Ishikawa (cell line): ENCODE results near the gene WFDC1.

ENCODE experiments used
- CREB1 ChIP-seq: IDR thresholded peaks from 2 replicates; pipeline ENCODE4 v1.6.1; 2012; ENCODE audit warnings: low read depth
- EP300 ChIP-seq: IDR thresholded peaks from 2 replicates; pipeline ENCODE4 v1.6.1; 2012; ENCODE audit warnings: borderline replicate concordance
- FOXM1 ChIP-seq: IDR thresholded peaks from 2 replicates; pipeline ENCODE4 v1.6.1; 2012; ENCODE audit warnings: low read depth, borderline replicate concordance
- NFIC ChIP-seq: IDR thresholded peaks from 2 replicates; pipeline ENCODE4 v1.6.1; 2012
- RAD21 ChIP-seq: IDR thresholded peaks from 2 replicates; pipeline ENCODE4 v1.6.1; 2012; ENCODE audit warnings: low read depth
- YY1 ChIP-seq: IDR thresholded peaks from 2 replicates; pipeline ENCODE4 v1.6.1; 2012; ENCODE audit warnings: low read depth
- TF ChIP-seq, protein P1 (sequence below): IDR thresholded peaks from 2 replicates; pipeline ENCODE4 v1.6.1; 2012; ENCODE audit warnings: low read depth, mild to moderate bottlenecking

DNA sequence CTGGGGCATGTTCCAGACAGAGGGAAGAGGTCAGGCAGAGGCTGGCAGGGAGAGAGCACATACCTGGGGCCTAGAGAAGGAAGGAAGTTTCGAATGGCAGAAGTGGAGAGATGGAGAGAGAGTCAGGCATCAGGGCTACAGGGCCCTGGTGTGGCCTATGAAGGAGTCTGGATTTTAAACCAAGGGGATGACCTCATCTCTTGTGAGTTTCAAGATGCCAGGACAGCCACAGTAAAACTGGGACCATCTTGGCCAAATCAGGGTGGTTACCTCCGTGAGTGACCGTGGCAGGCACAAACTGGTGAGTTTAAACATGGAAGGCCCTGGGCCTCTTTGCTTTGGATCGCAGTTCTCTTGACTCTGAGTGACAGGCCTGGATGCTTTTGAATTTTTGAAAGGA lies 66.1 kb downstream of the WFDC1 start:
- no peak for TF ChIP-seq YY1
- no peak for TF ChIP-seq EP300
- TF ChIP-seq FOXM1, result no peak
- no peak for TF ChIP-seq NFIC
- TF ChIP-seq, protein P1, sequence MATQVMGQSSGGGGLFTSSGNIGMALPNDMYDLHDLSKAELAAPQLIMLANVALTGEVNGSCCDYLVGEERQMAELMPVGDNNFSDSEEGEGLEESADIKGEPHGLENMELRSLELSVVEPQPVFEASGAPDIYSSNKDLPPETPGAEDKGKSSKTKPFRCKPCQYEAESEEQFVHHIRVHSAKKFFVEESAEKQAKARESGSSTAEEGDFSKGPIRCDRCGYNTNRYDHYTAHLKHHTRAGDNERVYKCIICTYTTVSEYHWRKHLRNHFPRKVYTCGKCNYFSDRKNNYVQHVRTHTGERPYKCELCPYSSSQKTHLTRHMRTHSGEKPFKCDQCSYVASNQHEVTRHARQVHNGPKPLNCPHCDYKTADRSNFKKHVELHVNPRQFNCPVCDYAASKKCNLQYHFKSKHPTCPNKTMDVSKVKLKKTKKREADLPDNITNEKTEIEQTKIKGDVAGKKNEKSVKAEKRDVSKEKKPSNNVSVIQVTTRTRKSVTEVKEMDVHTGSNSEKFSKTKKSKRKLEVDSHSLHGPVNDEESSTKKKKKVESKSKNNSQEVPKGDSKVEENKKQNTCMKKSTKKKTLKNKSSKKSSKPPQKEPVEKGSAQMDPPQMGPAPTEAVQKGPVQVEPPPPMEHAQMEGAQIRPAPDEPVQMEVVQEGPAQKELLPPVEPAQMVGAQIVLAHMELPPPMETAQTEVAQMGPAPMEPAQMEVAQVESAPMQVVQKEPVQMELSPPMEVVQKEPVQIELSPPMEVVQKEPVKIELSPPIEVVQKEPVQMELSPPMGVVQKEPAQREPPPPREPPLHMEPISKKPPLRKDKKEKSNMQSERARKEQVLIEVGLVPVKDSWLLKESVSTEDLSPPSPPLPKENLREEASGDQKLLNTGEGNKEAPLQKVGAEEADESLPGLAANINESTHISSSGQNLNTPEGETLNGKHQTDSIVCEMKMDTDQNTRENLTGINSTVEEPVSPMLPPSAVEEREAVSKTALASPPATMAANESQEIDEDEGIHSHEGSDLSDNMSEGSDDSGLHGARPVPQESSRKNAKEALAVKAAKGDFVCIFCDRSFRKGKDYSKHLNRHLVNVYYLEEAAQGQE, result no peak
- no peak for TF ChIP-seq RAD21
- TF ChIP-seq CREB1, result no peak
